ENCODE data around the gene TTC22. TPM values are rescaled to one million over a fixed set of nuclear protein-coding genes. Genes with fewer than 3 reads are reported as not detected.
A peak's percentile ranks its signal among the peaks of the same experiment; 100 is the strongest.

The TTC22 gene
- total and polyA plus RNA-seq, 8 donors, result 4.2 to 65.2 (median 21.6) TPM

DNA sequence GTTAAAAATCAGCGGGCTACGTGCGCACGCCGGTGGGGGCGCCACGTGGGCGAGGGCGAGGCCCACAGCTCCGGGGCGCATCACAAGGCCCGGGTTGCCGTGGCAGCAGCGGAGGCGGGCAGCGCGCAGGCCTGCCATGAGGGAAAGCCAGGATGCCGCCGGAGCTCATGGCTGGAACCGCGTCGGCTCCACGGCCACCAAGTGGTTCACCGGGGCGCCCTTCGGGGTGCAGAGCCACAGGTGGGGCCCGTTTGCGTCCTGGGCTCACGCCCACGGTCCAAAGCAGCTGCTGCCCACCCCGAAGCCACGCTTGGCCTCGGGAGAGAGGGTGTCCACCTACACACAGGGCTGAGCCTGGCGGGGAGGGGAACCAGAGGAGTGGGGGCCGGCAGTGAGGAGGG, 4.9 kb upstream of the TTC22 start:
- DNase-seq, result peak in 1 of 2 donors; percentile 22
- TF ChIP-seq EP300 (IDR thresholded peaks at IDR 0.05) (no peak), POLR2AphosphoS5 (IDR thresholded peaks at IDR 0.05) (no peak), POLR2A (IDR thresholded peaks at IDR 0.05) (no peak)
- TF ChIP-seq, protein P1, sequence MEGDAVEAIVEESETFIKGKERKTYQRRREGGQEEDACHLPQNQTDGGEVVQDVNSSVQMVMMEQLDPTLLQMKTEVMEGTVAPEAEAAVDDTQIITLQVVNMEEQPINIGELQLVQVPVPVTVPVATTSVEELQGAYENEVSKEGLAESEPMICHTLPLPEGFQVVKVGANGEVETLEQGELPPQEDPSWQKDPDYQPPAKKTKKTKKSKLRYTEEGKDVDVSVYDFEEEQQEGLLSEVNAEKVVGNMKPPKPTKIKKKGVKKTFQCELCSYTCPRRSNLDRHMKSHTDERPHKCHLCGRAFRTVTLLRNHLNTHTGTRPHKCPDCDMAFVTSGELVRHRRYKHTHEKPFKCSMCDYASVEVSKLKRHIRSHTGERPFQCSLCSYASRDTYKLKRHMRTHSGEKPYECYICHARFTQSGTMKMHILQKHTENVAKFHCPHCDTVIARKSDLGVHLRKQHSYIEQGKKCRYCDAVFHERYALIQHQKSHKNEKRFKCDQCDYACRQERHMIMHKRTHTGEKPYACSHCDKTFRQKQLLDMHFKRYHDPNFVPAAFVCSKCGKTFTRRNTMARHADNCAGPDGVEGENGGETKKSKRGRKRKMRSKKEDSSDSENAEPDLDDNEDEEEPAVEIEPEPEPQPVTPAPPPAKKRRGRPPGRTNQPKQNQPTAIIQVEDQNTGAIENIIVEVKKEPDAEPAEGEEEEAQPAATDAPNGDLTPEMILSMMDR (IDR thresholded peaks at IDR 0.05), result no peak
- Histone ChIP-seq H3K27me3 (peaks cover 0 to 18% (median 3%) of the 10 kb centered on the region in 3 donors), H3K27ac (no peak overlapping the region), H3K4me1 (peaks cover 3 to 41% (median 14%) of the 10 kb centered on the region in 4 donors), H3K9me3 (no peaks in the 10 kb centered on the region), H3K4me3 (no peak overlapping the region), H3K36me3 (no peaks in the 10 kb centered on the region)
- WGBS, 5 donors, result 77 to 85% (median 80%) methylated on average over 27 to 35 of the region's 35 CpGs
- intact Hi-C loops (cut with DNase I; ENCODE audit: low total_unique reads), result no loop called here

DNA sequence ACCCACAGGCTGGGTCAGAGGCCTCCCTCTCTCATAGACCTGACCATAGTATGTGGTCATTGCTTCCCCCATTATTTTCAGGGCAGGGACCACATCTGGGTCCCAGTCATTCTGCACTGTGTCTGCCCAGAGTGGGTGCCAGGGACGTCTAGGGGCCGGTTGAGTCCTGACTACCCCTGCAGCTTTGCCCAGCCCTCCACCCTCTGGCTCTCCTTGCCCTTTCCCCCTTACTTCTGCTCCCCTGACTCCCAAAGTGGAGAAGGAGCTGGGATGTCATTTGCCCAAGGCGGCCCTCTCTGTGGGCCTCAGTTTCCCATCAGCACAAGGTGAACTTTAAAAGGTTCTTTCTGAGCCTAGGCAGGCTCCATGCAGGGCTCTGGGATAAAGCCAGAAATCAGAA, 4.3 kb upstream of the TTC22 start:
- Histone ChIP-seq H3K27ac (peak overlapping the region in 1 of 5 donors; percentile 71), H3K9me3 (no peaks in the 10 kb centered on the region)

DNA sequence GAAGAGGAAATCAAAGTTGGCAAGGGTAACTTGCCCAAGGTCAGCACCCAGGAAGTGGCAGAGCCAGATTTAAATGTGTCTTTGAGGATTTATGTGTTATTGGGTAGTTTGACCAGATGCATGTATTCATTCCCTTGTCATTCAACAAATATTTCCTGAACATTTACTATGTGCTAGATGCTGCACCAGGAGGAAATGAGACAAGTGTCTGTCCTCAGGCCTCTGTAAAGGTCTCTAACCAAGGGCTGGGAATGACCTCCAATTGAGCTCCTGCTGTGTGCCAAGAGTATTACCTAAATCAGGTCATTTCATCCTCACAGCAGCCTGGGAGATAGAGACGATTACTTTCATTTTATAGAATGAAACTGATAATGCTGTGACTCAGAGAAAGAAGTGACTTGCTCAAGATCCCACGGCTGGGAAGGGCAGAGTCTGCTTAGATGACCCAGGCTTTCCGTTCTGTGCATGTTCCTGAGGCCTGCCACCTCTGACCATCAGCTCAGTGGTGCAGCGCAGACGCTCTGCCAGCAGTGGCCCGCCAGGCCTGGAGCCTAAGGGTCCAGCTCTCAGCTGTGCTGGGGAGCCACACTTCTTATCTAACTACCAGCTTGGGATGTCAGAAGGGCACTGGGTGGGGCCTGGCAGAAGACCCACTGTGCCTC, 3.5 kb upstream of the TTC22 start:
- Histone ChIP-seq H3K27ac (peak overlapping the region in 4 of 5 donors; percentile 31 to 79 (median 69)), H3K4me3 (no peak overlapping the region), H3K4me1 (peaks cover 15 to 49% (median 26%) of the 10 kb centered on the region in 4 donors), H3K9me3 (no peaks in the 10 kb centered on the region), H3K27me3 (peaks cover 0 to 26% (median 8%) of the 10 kb centered on the region in 3 donors), H3K36me3 (no peaks in the 10 kb centered on the region)
- TF ChIP-seq, protein P1 (IDR thresholded peaks at IDR 0.05), result no peak
- DNase-seq, result no peak
- WGBS, 5 donors, result 65 to 78% (median 73%) methylated on average over 3 to 6 of the region's 6 CpGs
- intact Hi-C loops (cut with DNase I; ENCODE audit: low total_unique reads), result no loop called here

More for the DNA sequence above, 4.3 kb upstream of the TTC22 start:
- 92 to 100% (median 96%) methylated on average over 3 of the region's 3 CpGs for WGBS, 5 donors
- Histone ChIP-seq H3K4me3 (no peak overlapping the region), H3K4me1 (peaks cover 8 to 44% (median 18%) of the 10 kb centered on the region in 4 donors), H3K27me3 (peaks cover 0 to 23% (median 8%) of the 10 kb centered on the region in 3 donors), H3K36me3 (no peaks in the 10 kb centered on the region)
- TF ChIP-seq, protein P1 (IDR thresholded peaks at IDR 0.05), result no peak
- TF ChIP-seq EP300 (IDR thresholded peaks at IDR 0.05) (no peak), POLR2AphosphoS5 (IDR thresholded peaks at IDR 0.05) (no peak), POLR2A (IDR thresholded peaks at IDR 0.05) (no peak)
- DNase-seq, result no peak
- intact Hi-C loops (cut with DNase I; ENCODE audit: low total_unique reads), result no loop called here

DNA sequence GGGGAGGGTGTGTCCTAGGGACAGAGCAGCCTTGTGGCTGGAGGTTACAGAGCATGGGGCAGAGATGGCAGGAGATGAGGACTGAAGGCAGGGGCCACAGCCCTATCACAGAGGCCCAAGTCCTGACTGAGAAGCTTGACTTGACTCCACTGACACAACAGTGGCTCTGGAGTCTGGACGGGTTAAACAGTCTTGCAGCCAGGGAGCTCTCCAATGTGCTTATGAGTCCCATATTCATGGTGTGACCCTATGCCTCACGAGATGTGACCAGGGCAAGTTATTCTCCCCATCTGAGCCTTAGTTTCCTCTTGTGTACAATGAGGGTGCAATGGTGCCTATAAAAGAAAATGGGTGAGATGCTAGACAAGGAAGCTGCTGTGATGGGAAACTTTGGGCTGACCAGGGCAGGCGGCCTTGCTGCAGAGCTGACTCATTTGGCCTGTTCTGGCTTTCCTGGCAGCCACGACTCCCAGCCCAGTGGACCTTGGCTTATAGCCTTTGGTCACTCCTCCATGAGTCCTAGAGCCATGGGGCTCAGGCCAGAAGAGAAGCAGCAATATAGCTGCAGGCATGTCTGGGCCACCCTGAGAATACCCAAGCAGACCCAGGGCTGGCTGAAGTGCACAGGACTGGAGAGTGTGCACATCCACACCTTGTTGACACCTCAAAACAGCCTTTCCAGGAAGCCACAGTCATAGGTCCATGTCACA, 2.8 kb upstream of the TTC22 start:
- Histone ChIP-seq H3K27me3 (peaks cover 0 to 26% (median 8%) of the 10 kb centered on the region in 3 donors), H3K4me3 (no peak overlapping the region), H3K9me3 (no peaks in the 10 kb centered on the region), H3K36me3 (no peaks in the 10 kb centered on the region), H3K27ac (peak overlapping the region in 4 of 5 donors; percentile 31 to 79 (median 60)), H3K4me1 (peaks cover 15 to 55% (median 28%) of the 10 kb centered on the region in 4 donors)
- TF ChIP-seq, protein P1 (IDR thresholded peaks at IDR 0.05), result no peak
- TF ChIP-seq POLR2A (IDR thresholded peaks at IDR 0.05), result no peak
- no peak for TF ChIP-seq POLR2AphosphoS5 (IDR thresholded peaks at IDR 0.05)
- TF ChIP-seq EP300 (IDR thresholded peaks at IDR 0.05), result no peak
- peak in 1 of 2 donors; percentile 50 for DNase-seq
- intact Hi-C loops (cut with DNase I; ENCODE audit: low total_unique reads), result no loop called here
- WGBS, 5 donors, result 59 to 64% (median 62%) methylated on average over 3 to 4 of the region's 4 CpGs
